ENCODE measurements around the gene DUS2. TPM values are rescaled to one million over a fixed set of nuclear protein-coding genes. Genes with fewer than 3 reads are reported as not detected.

Gene DUS2
- 4.6 and 4.9 TPM in 2 replicates for total RNA-seq

GRCh38 chr16:68022728-68023537, at the start of gene DUS2, which contains the start of gene DDX28:
TSS of gene DUS2 (plus strand) at chr16:68023284. CDS start at chr16:68038024, 14,740 bp downstream.
TSS of gene DDX28 (minus strand) at chr16:68023232. CDS start at chr16:68023202, 30 bp downstream.

GRCh38 chr16:67979955-67980678, 43.0 kb upstream of the DUS2 start, which contains the start of gene DPEP3:
TSS of gene DPEP3 (minus strand) at chr16:67980499. CDS start at chr16:67980380, 119 bp downstream.

GRCh38 chr16:67998779-67999688, 24.1 kb upstream of the DUS2 start, which contains the start of gene DPEP2:
TSS of gene DPEP2 (minus strand) at chr16:67999484. CDS start at chr16:67993212, 6,272 bp downstream.

GRCh38 chr16:68015681-68016080, 7.4 kb upstream of the DUS2 start, which contains the start of gene DPEP2NB:
TSS of gene DPEP2NB (minus strand) at chr16:68015911. CDS start at chr16:68015770, 141 bp downstream.

GRCh38 chr16:68085259-68086071, 62.4 kb downstream of the DUS2 start, which contains the start of gene NFATC3:
TSS of gene NFATC3 (plus strand) at chr16:68085370. CDS start at chr16:68085682, 312 bp downstream.

Other genes starting within 250 kb of the DUS2 start
- gene RANBP10, start 216.7 kb upstream of the DUS2 start, total RNA-seq = 5.7 and 5.8 TPM in 2 replicates
- 0.15 and 0.62 TPM in 2 replicates for gene TSNAXIP1, start 216.4 kb upstream of the DUS2 start, total RNA-seq
- gene THAP11, start 181.0 kb upstream of the DUS2 start, total RNA-seq = 36.1 and 45.9 TPM in 2 replicates
- gene NUTF2, start 176.4 kb upstream of the DUS2 start, total RNA-seq = 65.6 and 89.6 TPM in 2 replicates
- 22.8 and 25.8 TPM in 2 replicates for gene CENPT, start 175.6 kb upstream of the DUS2 start, total RNA-seq
- gene EDC4, start 150.2 kb upstream of the DUS2 start, total RNA-seq = 18.2 and 35.9 TPM in 2 replicates
- gene NRN1L, start 138.4 kb upstream of the DUS2 start, total RNA-seq = not detected in 2 replicates
- 21.5 and 24.1 TPM in 2 replicates for gene PSKH1, start 130.0 kb upstream of the DUS2 start, total RNA-seq
- gene CTRL, start 91.4 kb upstream of the DUS2 start, total RNA-seq = 0.62 TPM in 1 of 2 replicates, not detected in the other
- gene PSMB10, start 86.4 kb upstream of the DUS2 start, total RNA-seq = 42.9 and 45.7 TPM in 2 replicates
- 8.5 and 8.9 TPM in 2 replicates for gene LCAT, start 79.2 kb upstream of the DUS2 start, total RNA-seq
- 32.1 and 42.1 TPM in 2 replicates for gene SLC12A4, start 54.6 kb upstream of the DUS2 start, total RNA-seq
- not detected in 2 replicates for gene DPEP3, start 42.8 kb upstream of the DUS2 start, total RNA-seq
- not detected in 2 replicates for gene DPEP2, start 23.8 kb upstream of the DUS2 start, total RNA-seq
- not detected in 2 replicates for gene DPEP2NB, start 7.4 kb upstream of the DUS2 start, total RNA-seq
- 5.5 and 5.8 TPM in 2 replicates for gene DDX28, start 52 bp upstream of the DUS2 start, total RNA-seq
- 15.7 and 18.8 TPM in 2 replicates for gene NFATC3, start 62.1 kb downstream of the DUS2 start, total RNA-seq
- not detected in 2 replicates for gene ESRP2, start 212.8 kb downstream of the DUS2 start, total RNA-seq
- gene PLA2G15, start 222.1 kb downstream of the DUS2 start, total RNA-seq = 11.7 and 13.8 TPM in 2 replicates
- gene SLC7A6, start 241.2 kb downstream of the DUS2 start, total RNA-seq = 5.3 and 13.6 TPM in 2 replicates

Measured in cardiac ventricle fibroblast (primary cell).